EL (cell line): ENCODE measurements around the gene TXNIP.

Source experiments
- DNase-seq: peaks from one replicate; pipeline ENCODE4 v3.0.0-alpha.2; 2016

Gene TXNIP

GRCh38 chr1:145985502-145986439, 10.6 kb downstream of the TXNIP start:
- peak; percentile 58 for DNase-seq

GRCh38 chr1:145985129-145985501, 11.3 kb downstream of the TXNIP start:
- no peak for DNase-seq

DNA sequence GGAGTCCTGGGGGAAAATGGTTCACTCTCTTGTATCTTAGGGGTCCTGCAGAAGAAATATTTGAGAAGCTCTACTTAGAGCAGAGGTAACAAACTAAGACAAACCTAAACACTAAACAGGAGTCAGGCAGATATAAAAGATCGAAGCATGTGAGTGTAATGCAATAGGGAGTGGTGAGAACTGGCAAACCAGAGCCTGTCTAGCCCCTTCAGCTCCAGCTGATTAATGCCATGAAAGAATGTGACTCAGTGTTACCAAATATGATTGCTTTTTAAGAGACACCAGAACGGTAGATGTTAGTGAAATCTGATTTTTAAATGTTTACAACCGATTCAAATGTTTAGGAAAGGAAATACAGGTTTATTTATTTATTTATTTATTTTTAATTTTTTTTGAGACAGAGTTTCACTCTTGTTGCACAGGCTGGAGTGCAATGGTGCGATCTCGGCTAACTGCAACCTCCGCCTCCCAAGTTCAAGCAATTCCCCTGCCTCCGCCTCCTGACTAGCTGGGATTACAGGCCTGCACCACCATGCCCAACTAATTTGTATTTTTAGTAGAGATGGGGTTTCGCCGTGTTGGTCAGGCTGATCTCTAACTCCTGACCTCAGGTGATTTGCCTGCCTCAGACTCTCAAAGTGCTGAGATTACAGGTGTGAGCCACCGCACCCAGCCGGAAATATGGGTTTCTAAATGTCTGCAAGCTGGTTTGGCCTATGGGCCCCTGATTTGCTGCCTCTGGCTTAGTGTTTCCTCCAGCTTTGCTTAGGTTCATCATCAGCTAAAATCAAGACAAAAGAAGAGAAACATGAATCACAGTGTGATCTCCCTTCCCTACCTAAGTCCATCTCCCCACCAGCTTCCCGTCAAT, 12.2 kb downstream of the TXNIP start:
- no peak for DNase-seq

- no peak for DNase-seq
These were observed 13.1 kb downstream of the TXNIP start for GRCh38 chr1:145983206-145983675.

GRCh38 chr1:145982010-145982723, 14.2 kb downstream of the TXNIP start:
- DNase-seq: no peak

GRCh38 chr1:145980457-145980994, 15.9 kb downstream of the TXNIP start:
- no peak for DNase-seq

- no peak for DNase-seq
These were observed 16.5 kb downstream of the TXNIP start for GRCh38 chr1:145979746-145980456.

DNA sequence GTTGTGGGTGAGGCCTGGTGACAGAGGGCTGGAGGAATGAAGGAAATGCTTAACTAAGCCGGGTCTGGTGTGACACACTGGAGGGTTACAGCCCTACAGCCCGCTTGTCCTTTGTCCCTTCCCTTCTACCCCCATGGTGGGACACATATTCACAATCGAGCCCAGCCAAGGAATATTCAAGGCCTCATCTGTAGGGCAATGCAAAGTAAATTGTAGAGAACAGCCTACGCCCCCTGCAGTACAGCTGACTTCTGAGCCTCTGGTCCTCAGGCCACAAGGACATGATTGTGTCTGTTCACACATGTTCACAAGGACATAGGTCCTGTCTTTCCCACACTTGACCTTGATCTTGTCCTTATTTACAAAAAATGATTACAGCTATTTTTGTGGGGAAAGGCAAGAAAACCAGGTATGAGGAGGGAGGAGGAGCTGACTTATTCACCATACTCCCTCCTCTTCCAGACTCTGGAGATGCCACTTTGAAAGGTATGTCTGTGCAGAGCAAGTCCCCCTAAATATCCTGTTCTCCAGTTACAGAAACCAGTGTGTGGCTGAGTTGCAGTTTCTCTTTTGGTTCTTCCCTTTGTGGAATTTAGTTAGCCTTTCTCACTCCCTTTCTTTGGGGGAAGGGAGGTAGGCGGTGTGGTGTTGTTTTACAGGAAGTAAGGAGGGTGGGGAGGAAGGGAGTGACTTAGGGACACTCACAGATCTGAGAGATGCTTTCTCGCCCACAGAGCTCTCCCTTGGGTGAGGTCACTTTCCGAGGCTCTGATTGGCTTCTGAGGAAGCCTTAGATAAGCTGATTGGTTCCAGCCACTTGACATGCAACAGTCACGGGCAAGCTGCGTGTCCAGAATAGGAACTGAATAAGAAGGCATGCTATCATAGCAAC, 17.3 kb downstream of the TXNIP start:
- DNase-seq: peak; percentile 100

- no peak for DNase-seq
These were observed 17.9 kb downstream of the TXNIP start for GRCh38 chr1:145978471-145978853.

GRCh38 chr1:145977486-145978470, 18.6 kb downstream of the TXNIP start:
- peak; percentile 82 for DNase-seq

DNA sequence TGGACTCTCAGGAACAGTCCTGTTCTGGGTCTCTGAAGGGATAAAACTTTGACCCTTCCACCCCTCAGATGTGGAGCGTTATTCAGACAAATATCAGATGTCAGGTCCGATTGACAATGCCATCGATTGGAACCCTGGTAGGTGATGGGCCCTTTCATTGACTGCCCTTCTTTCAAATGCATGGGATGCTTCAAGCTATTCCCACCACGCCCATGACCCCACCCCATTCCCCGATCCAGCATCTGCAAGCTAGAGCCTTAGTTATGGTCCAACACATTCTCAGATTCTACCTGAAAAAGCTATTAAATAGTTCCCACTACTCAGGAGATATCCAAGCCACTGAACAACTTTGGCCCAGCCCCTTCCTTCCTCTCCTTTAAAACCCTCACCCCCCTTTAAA, 19.4 kb downstream of the TXNIP start:
- no peak for DNase-seq

DNA sequence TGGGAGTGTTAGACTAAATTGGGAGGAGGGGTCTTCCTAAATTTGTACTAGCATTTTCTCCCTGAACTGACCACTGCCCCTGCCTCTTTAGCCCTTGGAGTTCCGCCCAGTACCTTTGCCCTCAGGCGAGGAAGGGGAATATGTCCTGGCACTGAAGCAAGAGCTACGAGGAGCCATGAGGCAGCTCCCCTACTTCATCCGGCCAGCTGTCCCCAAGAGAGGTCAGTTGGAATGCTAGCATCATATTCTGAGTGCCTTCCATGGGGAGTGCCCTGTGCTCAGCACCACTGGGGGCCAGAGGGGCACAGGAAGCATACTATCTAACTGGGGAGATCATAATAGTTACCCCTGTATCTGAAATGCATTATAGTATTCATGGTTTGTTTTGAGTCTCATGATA, 21.2 kb downstream of the TXNIP start:
- no peak for DNase-seq

- no peak for DNase-seq
These were observed 21.7 kb downstream of the TXNIP start for GRCh38 chr1:145974721-145975120.

DNA sequence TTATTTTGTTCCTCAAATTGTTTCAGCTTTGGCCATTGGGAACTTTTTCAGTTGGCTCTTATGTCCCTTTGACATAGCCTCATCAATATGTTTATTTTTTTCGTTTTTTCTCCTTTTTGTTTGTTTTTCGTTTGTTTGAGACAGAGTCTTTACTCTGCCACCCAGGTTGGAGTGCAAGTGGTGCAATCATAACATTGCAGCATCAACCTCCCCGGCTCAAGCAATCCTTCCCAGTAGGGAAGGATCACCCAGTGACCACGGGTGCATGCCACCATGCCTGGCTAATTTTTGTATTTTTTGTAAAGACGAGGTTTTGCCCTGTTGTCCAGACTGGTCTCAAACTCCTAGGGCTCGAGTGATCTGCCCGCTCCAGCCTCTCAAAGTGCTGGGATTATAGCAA, 23.8 kb downstream of the TXNIP start:
- no peak for DNase-seq

DNA sequence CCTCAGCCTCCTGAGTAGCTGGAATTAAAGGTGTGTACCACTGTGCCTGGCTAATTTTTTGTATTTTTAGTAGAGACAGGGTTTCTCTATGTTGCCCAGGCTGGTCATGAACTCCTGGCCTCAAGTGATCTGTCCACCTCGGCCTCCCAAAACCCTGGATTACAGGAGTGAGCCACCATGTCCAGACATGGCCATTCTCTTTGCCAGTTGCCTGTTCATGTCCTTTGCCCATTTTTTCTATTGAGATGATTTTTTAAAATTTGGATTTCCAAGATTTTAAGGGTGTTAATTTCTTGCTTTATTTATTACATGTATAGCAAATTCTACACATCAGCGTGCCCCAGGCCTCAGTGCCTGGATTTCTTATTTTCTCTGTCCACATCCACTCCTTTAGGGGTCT, 29.1 kb downstream of the TXNIP start:
- no peak for DNase-seq

DNA sequence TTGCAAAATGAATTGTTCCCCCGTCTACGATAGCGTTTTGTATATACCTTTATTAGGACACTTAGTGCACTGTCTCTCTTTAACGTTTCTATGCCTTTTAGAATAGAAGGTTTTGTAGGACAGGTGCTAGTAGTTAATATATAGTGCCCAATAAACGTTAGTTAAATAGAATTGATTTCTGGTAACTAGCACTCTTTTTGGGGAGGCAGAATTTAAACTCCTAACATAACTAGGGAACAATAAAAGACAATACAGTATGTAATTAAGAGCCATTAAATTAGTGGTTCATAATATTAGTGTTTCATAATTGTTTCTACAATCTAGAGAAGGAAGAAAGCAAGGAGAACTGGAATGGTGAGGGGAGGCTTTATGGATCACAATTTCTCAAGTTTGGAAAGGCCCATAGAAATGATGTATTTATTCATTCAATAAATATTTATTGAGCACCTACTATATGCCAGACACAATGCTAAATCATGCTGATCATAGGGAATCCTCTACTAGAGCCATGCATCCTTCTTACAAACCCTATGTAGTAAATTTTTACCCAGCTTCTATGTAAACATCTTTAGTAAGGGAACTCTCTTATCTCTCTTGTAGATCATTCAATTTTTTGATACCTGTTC, 31.1 kb downstream of the TXNIP start:
- DNase-seq: no peak

- peak; percentile 96 for DNase-seq
These were observed 31.9 kb downstream of the TXNIP start, which contains the start of the genes ANKRD34A and POLR3GL for GRCh38 chr1:145964328-145965118. Gene ANKRD34A, minus strand, starts transcription at chr1:145964575. Its CDS starts 2,816 bp downstream, at chr1:145961759. Gene POLR3GL, plus strand, starts transcription at chr1:145964690. Its CDS starts 10,176 bp downstream, at chr1:145974866.
